H9 (cell line): ENCODE data around the gene HSP90B1. TPM values are rescaled to one million over a fixed set of nuclear protein-coding genes. Genes with fewer than 3 reads are reported as not detected.

Experiments
- DNase-seq: peaks from one replicate; pipeline ENCODE4 v3.0.0-alpha.2; 2017
- H2AFZ ChIP-seq: one replicate; pipeline ENCODE4 v1.6.1; 2013; ENCODE audit warnings: mild to moderate bottlenecking, low read length, control low read depth, moderate library complexity
- H2AK5ac ChIP-seq: 2 replicates; pipeline ENCODE4 v1.6.1; 2013; ENCODE audit warnings: low read length, control low read depth, mixed read lengths; ENCODE audit not compliant: insufficient read length
- H2BK120ac ChIP-seq: one replicate; pipeline ENCODE4 v1.6.1; 2013; ENCODE audit warnings: low read depth, mild to moderate bottlenecking, low read length, control low read depth, inconsistent platforms; ENCODE audit not compliant: poor library complexity, severe bottlenecking
- H2BK12ac ChIP-seq: 2 replicates; pipeline ENCODE4 v1.6.1; 2013; ENCODE audit warnings: low read length, control low read depth, mixed read lengths, low read depth; ENCODE audit not compliant: insufficient read length
- H2BK15ac ChIP-seq: 2 replicates; pipeline ENCODE4 v1.6.1; 2013; ENCODE audit warnings: low read depth, low read length, control low read depth
- H2BK20ac ChIP-seq: one replicate; pipeline ENCODE4 v1.6.1; 2013; ENCODE audit warnings: low read depth, mild to moderate bottlenecking, low read length, control low read depth, inconsistent platforms; ENCODE audit not compliant: poor library complexity, severe bottlenecking
- H2BK5ac ChIP-seq: 2 replicates; pipeline ENCODE4 v1.6.1; 2013; ENCODE audit warnings: low read length, control low read depth, mixed read lengths; ENCODE audit not compliant: insufficient read length
- H3K14ac ChIP-seq: 2 replicates; pipeline ENCODE4 v1.6.1; 2013; ENCODE audit warnings: low read length, control low read depth; ENCODE audit not compliant: insufficient read depth
- H3K18ac ChIP-seq: 2 replicates; pipeline ENCODE4 v1.6.1; 2013; ENCODE audit warnings: low read depth, mild to moderate bottlenecking, mixed read lengths, low read length, control low read depth; ENCODE audit not compliant: insufficient read length
- H3K23ac ChIP-seq: 2 replicates; pipeline ENCODE4 v1.6.1; 2013; ENCODE audit warnings: low read length, control low read depth, mixed read lengths, low read depth; ENCODE audit not compliant: insufficient read length
- H3K23me2 ChIP-seq: 2 replicates; pipeline ENCODE4 v1.6.1; 2013; ENCODE audit warnings: low read depth, mild to moderate bottlenecking, mixed read lengths, low read length, control low read depth; ENCODE audit not compliant: insufficient read length, poor library complexity, severe bottlenecking
- H3K27ac ChIP-seq: 2 replicates; pipeline ENCODE4 v1.5.1; 2013; ENCODE audit warnings: low read length, control low read depth, mixed read lengths, low read depth; ENCODE audit not compliant: insufficient read length
- H3K27me3 ChIP-seq: 2 replicates; pipeline ENCODE4 v1.6.1; 2013; ENCODE audit warnings: low read length, control low read depth, inconsistent platforms; ENCODE audit not compliant: insufficient read depth
- H3K4ac ChIP-seq: 2 replicates; pipeline ENCODE4 v1.6.1; 2013; ENCODE audit warnings: low read depth, mild to moderate bottlenecking, control low read depth, inconsistent platforms, low read length, moderate library complexity
- H3K4me1 ChIP-seq: 2 replicates; pipeline ENCODE4 v1.6.1; 2013; ENCODE audit warnings: low read length, control low read depth, inconsistent platforms; ENCODE audit not compliant: insufficient read depth
- H3K4me2 ChIP-seq: 2 replicates; pipeline ENCODE4 v1.6.1; 2013; ENCODE audit warnings: low read length, control low read depth, mixed read lengths; ENCODE audit not compliant: insufficient read length, insufficient read depth
- H3K56ac ChIP-seq: 2 replicates; pipeline ENCODE4 v1.6.1; 2013; ENCODE audit warnings: low read depth, mild to moderate bottlenecking, mixed read lengths, low read length, control low read depth; ENCODE audit not compliant: insufficient read length
- H3K79me1 ChIP-seq: 2 replicates; pipeline ENCODE4 v1.6.1; 2013; ENCODE audit warnings: low read depth, mild to moderate bottlenecking, moderate library complexity, low read length, control low read depth, inconsistent platforms; ENCODE audit not compliant: insufficient read depth, poor library complexity, severe bottlenecking
- H3K79me2 ChIP-seq: 2 replicates; pipeline ENCODE4 v1.6.1; 2013; ENCODE audit warnings: low read length, control low read depth, inconsistent platforms; ENCODE audit not compliant: insufficient read depth
- H3K9ac ChIP-seq: 2 replicates; pipeline ENCODE4 v1.6.1; 2013; ENCODE audit warnings: low read length, control low read depth, mixed read lengths; ENCODE audit not compliant: insufficient read length; ENCODE audit errors: extremely low read depth
- H3K9me3 ChIP-seq: one replicate; pipeline ENCODE4 v1.6.1; 2013; ENCODE audit warnings: low read depth, low read length, inconsistent platforms; ENCODE audit not compliant: control insufficient read depth
- H3T11ph ChIP-seq: one replicate; pipeline ENCODE4 v1.6.1; 2013; ENCODE audit warnings: mild to moderate bottlenecking, low read length, control low read depth, inconsistent platforms
- H4K20me1 ChIP-seq: one replicate; pipeline ENCODE4 v1.6.1; 2013; ENCODE audit not compliant: control insufficient read depth, insufficient read length, insufficient read depth
- H4K5ac ChIP-seq: 2 replicates; pipeline ENCODE4 v1.6.1; 2013; ENCODE audit warnings: low read depth, mild to moderate bottlenecking, mixed read lengths, low read length, control low read depth; ENCODE audit not compliant: insufficient read length
- H4K8ac ChIP-seq: replicated peaks from 2 replicates; pipeline ENCODE4 v1.6.1; 2013; ENCODE audit warnings: low read length, control low read depth, mixed read lengths, low read depth; ENCODE audit not compliant: insufficient read length
- H4K91ac ChIP-seq: 2 replicates; pipeline ENCODE4 v1.6.1; 2013; ENCODE audit warnings: low read depth, mild to moderate bottlenecking, moderate library complexity, mixed read lengths, low read length, control low read depth; ENCODE audit not compliant: insufficient read length
- H3K27ac Mint-ChIP-seq, 3 experiments: 2 replicates in 2 of 3; 3 replicates in 1 of 3; pipeline ENCODE4 v1.8.0; 2020 to 2021; ENCODE audit warnings: mixed read lengths in 3 of 3, mild to moderate bottlenecking in 1 of 3, moderate library complexity in 1 of 3
- H3K27me3 Mint-ChIP-seq: 2 replicates; pipeline ENCODE4 v1.8.0; 2021; ENCODE audit warnings: low read depth, mild to moderate bottlenecking, moderate library complexity, mixed read lengths
- H3K36me3 Mint-ChIP-seq, 3 experiments: 2 replicates in 2 of 3; 3 replicates in 1 of 3; pipeline ENCODE4 v1.8.0; 2020 to 2021; ENCODE audit warnings: low read depth in 3 of 3, mixed read lengths in 3 of 3; ENCODE audit not compliant: insufficient read depth in 1 of 3
- H3K4me1 Mint-ChIP-seq, 2 experiments: 2 replicates each; pipeline ENCODE4 v1.8.0; 2020; ENCODE audit warnings: mixed read lengths in 2 of 2
- H3K4me3 Mint-ChIP-seq, 2 experiments: 2 replicates in 1 of 2; 3 replicates in 1 of 2; pipeline ENCODE4 v1.8.0; 2020 to 2021; ENCODE audit warnings: mild to moderate bottlenecking in 2 of 2, mixed read lengths in 2 of 2, moderate library complexity in 1 of 2
- H3K9me3 Mint-ChIP-seq, 2 experiments: 2 replicates in 1 of 2; 3 replicates in 1 of 2; pipeline ENCODE4 v1.8.0; 2020; ENCODE audit warnings: mild to moderate bottlenecking in 2 of 2, mixed read lengths in 2 of 2, moderate library complexity in 1 of 2
- WGBS: extraction: QIAGEN DNeasy Blood & Tissue Kit; methylation state at CpG from one replicate; pipeline ENCODE4 v1.1.7; 2013; ENCODE audit warnings: missing lambda C conversion rate, low lambda C conversion rate, mixed read lengths; ENCODE audit not compliant: insufficient read length; ENCODE audit errors: extremely low coverage; 5-methylcytosine and 5-hydroxymethylcytosine counted together
- total RNA-seq: library from RNA; stranded (reverse); gene quantifications from 2 replicates; pipeline ENCODE4 v1.2.1, GENCODE V29; 2021
- TF ChIP-seq, protein P1 (sequence below): fragments of 200-600 bp; sonication (generic); conservative IDR thresholded peaks from 3 replicates; pipeline ENCODE4 v1.8.0; 2021; ENCODE audit warnings: antibody characterized with exemption, mild to moderate bottlenecking

HSP90B1 gene
- total RNA-seq, 1 experiment from 2014 or later = 737 TPM

DNA sequence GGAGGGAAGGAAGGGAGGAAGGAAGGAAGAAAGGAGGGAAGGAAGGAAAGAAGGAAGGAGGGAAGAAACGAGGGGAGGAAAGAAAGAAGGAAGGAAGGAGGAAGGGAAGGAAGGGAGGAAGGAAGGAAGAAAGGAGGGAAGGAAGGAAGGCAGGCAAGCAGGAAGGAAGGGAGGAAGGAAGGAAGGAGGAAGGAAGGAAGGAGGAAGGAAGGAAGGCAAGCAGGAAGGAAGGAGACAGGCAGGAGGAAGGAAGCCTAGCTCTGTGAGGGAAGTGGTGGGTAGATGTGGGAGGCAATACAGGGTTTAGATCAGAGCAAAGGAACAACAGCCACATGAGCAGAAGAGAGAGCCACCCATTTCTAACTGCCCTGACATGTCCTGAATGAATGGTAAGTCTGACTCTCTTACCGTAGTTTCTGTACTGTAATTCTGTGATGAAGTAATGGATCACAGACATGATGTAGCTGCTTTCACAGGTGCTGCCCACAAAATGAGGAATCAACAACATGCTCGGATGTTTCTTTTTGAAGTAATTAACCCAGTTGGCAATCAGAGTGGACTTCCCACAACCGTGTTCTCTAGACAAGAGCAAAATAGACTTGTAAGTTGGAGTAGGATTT is 24.4 kb upstream of the HSP90B1 start:
- no peak overlapping the region for H2BK5ac ChIP-seq
- no peak overlapping the region; a peak in 1 of 7 replicates for H3K27ac Mint-ChIP-seq
- no peak overlapping the region for H3K9ac ChIP-seq
- H4K5ac ChIP-seq = no peak overlapping the region
- H2AK5ac ChIP-seq = no peak overlapping the region
- H2BK20ac ChIP-seq = no peak overlapping the region
- H2BK12ac ChIP-seq = no peak overlapping the region
- H3K9me3 Mint-ChIP-seq = no peaks in the 10 kb centered on the region; a peak in 1 of 5 replicates
- TF ChIP-seq, protein P1, sequence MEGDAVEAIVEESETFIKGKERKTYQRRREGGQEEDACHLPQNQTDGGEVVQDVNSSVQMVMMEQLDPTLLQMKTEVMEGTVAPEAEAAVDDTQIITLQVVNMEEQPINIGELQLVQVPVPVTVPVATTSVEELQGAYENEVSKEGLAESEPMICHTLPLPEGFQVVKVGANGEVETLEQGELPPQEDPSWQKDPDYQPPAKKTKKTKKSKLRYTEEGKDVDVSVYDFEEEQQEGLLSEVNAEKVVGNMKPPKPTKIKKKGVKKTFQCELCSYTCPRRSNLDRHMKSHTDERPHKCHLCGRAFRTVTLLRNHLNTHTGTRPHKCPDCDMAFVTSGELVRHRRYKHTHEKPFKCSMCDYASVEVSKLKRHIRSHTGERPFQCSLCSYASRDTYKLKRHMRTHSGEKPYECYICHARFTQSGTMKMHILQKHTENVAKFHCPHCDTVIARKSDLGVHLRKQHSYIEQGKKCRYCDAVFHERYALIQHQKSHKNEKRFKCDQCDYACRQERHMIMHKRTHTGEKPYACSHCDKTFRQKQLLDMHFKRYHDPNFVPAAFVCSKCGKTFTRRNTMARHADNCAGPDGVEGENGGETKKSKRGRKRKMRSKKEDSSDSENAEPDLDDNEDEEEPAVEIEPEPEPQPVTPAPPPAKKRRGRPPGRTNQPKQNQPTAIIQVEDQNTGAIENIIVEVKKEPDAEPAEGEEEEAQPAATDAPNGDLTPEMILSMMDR = no peak
- no peak overlapping the region for H2AFZ ChIP-seq
- H3K4ac ChIP-seq = no peak overlapping the region
- H3K14ac ChIP-seq = no peak overlapping the region
- no peak overlapping the region for H3K18ac ChIP-seq
- H3K4me2 ChIP-seq = no peak overlapping the region
- no peak for DNase-seq
- H3K4me1 Mint-ChIP-seq = peaks cover 5 to 8% of the 10 kb centered on the region in 2 experiments; a peak in 3 of 4 replicates
- H3K4me3 Mint-ChIP-seq = no peak overlapping the region
- no peak overlapping the region for H2BK120ac ChIP-seq
- H3T11ph ChIP-seq = no peak overlapping the region
- no peaks in the 10 kb centered on the region for H3K23me2 ChIP-seq
- H4K20me1 ChIP-seq = no peaks in the 10 kb centered on the region
- H3K27me3 Mint-ChIP-seq = peaks cover 12% of the 10 kb centered on the region
- no peaks in the 10 kb centered on the region for H3K9me3 ChIP-seq
- H3K79me2 ChIP-seq = no peaks in the 10 kb centered on the region
- H4K91ac ChIP-seq = no peak overlapping the region
- WGBS = no CpG with 5 or more reads among the region's 4 CpGs
- H3K23ac ChIP-seq = no peak overlapping the region
- H3K36me3 Mint-ChIP-seq = no peaks in the 10 kb centered on the region; a peak in 1 of 7 replicates
- H3K79me1 ChIP-seq = no peaks in the 10 kb centered on the region
- no peaks in the 10 kb centered on the region for H3K27me3 ChIP-seq
- H3K4me1 ChIP-seq = peaks cover 4% of the 10 kb centered on the region; the same call in 1 of the 2 replicates
- H4K8ac ChIP-seq = no peak overlapping the region
- H3K56ac ChIP-seq = no peak overlapping the region
- no peak overlapping the region for H3K27ac ChIP-seq
- no peak overlapping the region for H2BK15ac ChIP-seq
